ENCODE data around the gene C19orf12. TPM values are rescaled to one million over a fixed set of nuclear protein-coding genes. Genes with fewer than 3 reads are reported as not detected.

C19orf12 gene
- total RNA-seq, 1 donor from 2014 or later = 26.9 TPM

DNA sequence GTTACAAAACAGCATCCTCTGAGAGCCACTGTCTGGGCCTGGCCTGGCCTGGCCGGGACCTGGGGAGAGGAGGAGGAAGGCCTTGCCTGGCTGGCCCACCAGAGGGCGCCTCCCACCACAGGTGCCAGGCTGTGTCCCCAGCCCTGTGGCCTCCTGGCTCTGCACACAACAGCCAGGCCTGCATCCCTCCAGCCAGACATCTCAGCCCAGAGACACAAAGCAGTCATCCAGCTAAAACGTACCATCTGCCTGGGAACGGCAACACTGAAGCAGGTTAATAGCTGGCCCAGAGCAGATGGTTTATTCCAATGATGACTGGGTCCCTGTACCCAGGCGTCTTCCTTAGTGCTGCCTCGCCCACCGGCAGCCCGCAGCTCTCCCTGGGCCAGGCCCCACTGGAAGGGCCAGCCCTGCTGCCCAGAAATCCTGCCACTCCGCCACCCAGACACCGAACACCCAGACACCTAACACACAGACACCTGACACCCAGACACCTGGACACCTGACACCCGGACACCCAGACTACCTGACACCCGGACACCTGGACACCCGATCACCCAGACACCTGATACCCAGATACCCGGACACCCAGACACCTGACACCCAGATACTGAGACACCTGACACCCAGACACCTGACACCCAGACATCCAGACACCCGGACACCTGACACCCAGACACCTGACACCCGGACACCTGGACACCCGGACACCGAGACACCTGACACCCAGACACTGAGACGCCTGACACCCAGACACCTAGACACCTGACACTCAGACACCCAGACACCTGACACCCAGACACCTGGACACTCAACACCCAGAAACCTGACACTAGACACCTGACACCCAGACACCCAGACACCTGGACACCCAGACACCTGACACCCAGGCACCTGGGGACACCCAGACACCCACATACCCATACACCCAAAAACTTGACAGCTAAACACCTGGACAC, 20.1 kb downstream of the C19orf12 start:
- H3K27ac Mint-ChIP-seq = no peak overlapping the region
- H3K27me3 Mint-ChIP-seq (ENCODE audit: low read depth) = no peaks in the 10 kb centered on the region
- no peaks in the 10 kb centered on the region for H3K4me1 Mint-ChIP-seq
- no peaks in the 10 kb centered on the region for H3K9me3 Mint-ChIP-seq
- H3K36me3 Mint-ChIP-seq = no peaks in the 10 kb centered on the region
- TF ChIP-seq, protein P1, sequence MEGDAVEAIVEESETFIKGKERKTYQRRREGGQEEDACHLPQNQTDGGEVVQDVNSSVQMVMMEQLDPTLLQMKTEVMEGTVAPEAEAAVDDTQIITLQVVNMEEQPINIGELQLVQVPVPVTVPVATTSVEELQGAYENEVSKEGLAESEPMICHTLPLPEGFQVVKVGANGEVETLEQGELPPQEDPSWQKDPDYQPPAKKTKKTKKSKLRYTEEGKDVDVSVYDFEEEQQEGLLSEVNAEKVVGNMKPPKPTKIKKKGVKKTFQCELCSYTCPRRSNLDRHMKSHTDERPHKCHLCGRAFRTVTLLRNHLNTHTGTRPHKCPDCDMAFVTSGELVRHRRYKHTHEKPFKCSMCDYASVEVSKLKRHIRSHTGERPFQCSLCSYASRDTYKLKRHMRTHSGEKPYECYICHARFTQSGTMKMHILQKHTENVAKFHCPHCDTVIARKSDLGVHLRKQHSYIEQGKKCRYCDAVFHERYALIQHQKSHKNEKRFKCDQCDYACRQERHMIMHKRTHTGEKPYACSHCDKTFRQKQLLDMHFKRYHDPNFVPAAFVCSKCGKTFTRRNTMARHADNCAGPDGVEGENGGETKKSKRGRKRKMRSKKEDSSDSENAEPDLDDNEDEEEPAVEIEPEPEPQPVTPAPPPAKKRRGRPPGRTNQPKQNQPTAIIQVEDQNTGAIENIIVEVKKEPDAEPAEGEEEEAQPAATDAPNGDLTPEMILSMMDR (IDR thresholded peaks at IDR 0.05; ENCODE audit: unreplicated experiment) = peak; percentile 62
- DNase-seq (ENCODE audit: low spot score in 2 of 2, unreplicated experiment in 2 of 2) = peak in 1 of 2 experiments; percentile 74
- H3K4me3 Mint-ChIP-seq = no peak overlapping the region

DNA sequence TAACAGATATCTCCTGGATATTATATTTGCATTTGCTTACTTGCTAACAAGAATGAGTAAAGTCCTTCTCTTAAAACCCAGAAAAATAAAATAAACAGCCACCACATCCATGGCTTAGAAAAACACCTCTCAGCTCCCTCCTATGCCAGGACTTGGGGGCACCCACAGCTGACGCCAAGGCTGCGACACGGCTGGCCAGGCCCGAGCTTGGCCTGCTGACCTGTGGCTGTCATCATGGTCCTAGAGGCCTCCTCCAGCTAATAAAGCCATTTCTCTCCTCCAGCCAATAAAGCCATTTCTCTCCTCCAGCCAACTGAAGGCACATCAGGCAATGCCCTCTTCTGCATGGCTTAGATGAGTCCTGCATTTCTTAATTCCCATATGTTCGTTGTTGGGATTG, 20.9 kb downstream of the C19orf12 start:
- peaks cover 4% of the 10 kb centered on the region for H3K36me3 Mint-ChIP-seq
- H3K27me3 Mint-ChIP-seq (ENCODE audit: low read depth) = no peaks in the 10 kb centered on the region
- H3K4me3 Mint-ChIP-seq = no peak overlapping the region

GRCh38 chr19:29690842-29691241, 24.2 kb downstream of the C19orf12 start:
- Mint-ChIP-seq H3K27me3 (ENCODE audit: low read depth) (no peaks in the 10 kb centered on the region), H3K4me1 (no peaks in the 10 kb centered on the region), H3K27ac (no peak overlapping the region), H3K36me3 (peaks cover 4% of the 10 kb centered on the region), H3K4me3 (no peak overlapping the region), H3K9me3 (no peaks in the 10 kb centered on the region)
- no peak for DNase-seq (ENCODE audit: low spot score in 2 of 2, unreplicated experiment in 2 of 2)
- TF ChIP-seq, protein P1 (IDR thresholded peaks at IDR 0.05; ENCODE audit: unreplicated experiment) = no peak

More for the DNA sequence above, 20.9 kb downstream of the C19orf12 start:
- Mint-ChIP-seq H3K4me1 (no peaks in the 10 kb centered on the region), H3K27ac (no peak overlapping the region), H3K9me3 (no peaks in the 10 kb centered on the region)
- DNase-seq (ENCODE audit: low spot score in 2 of 2, unreplicated experiment in 2 of 2) = no peak
- TF ChIP-seq, protein P1 (IDR thresholded peaks at IDR 0.05; ENCODE audit: unreplicated experiment) = no peak

DNA sequence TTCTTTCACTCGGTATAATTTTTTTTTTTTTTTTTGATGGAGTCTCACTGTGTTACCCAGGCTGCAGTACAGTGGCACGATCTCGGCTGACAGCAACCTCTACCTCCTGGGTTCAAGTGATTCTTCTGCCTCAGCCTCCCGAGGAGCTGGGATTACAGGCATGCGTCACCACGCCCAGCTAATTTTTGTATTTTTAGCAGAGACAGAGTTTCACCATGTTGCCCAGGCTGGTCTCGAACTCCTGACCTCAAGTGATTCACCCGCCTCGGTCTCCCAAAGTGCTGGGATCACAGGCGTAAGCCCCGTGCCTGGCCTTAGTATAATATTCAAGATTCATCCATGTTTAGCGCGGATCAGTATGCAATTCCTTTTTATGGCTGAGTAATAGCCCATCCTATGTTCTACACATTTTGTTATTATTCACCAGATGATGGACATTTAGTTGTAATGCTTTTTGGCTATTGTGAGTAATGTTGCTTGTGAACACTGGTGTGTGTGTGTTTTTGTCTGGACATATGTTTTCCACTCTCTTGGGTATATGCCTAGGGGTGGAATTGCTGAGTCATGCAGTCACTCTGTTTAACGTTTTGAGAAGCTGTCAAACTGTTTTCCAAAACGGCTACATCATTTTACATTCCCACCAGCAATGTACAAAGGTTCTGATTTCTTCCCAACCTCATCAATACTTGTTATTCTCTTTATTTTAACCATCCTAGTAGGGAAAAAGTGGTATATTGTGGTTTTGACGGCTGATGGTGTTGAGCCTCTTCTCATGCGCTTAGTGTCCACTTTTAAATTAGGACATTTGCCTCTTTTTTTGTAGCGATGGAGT, 26.9 kb downstream of the C19orf12 start:
- no peak for DNase-seq (ENCODE audit: low spot score in 2 of 2, unreplicated experiment in 2 of 2)
- no peaks in the 10 kb centered on the region for H3K9me3 Mint-ChIP-seq
- no peak overlapping the region for H3K4me3 Mint-ChIP-seq
- peaks cover under 1% of the 10 kb centered on the region for H3K27me3 Mint-ChIP-seq (ENCODE audit: low read depth)
- H3K4me1 Mint-ChIP-seq = no peaks in the 10 kb centered on the region
- H3K27ac Mint-ChIP-seq = no peak overlapping the region
- TF ChIP-seq, protein P1 (IDR thresholded peaks at IDR 0.05; ENCODE audit: unreplicated experiment) = no peak
- H3K36me3 Mint-ChIP-seq = peaks cover 4% of the 10 kb centered on the region

DNA sequence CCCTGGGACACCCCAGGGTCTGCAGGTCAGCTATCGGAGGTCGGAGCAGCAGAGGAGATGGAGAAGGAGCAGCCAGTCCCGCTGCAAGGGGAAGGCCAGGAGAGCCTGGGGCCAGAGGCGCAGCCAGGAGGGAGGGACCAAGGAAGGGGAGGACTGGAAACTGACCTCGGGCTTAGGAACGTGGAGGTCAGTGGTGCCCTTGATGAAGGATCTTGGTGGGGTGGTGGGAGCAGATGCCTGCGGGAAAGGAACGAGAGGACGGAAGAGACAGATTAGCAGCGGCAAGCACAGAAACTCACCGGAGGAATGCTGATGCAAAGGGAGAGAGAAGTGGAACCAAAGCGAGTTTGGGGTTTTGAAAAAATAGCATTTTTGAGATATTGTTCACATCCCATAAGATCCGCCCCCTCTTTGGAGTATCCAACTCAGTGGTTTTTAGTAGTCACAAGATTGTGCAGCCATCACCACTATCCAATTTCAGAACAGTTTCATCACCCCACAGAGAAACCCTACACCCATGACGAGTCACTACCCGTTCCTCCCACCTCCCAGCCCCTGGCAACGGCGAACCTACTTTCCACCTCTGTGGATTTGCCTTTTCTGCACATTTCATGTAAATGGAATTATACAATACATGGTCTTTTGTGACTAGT, 27.7 kb downstream of the C19orf12 start:
- no peak overlapping the region for H3K4me3 Mint-ChIP-seq
- no peak for DNase-seq (ENCODE audit: low spot score in 2 of 2, unreplicated experiment in 2 of 2)
- peaks cover 4% of the 10 kb centered on the region for H3K36me3 Mint-ChIP-seq
- H3K27ac Mint-ChIP-seq = no peak overlapping the region
- H3K4me1 Mint-ChIP-seq = no peaks in the 10 kb centered on the region
- H3K9me3 Mint-ChIP-seq = no peaks in the 10 kb centered on the region
- H3K27me3 Mint-ChIP-seq (ENCODE audit: low read depth) = peaks cover 2% of the 10 kb centered on the region
- TF ChIP-seq, protein P1 (IDR thresholded peaks at IDR 0.05; ENCODE audit: unreplicated experiment) = no peak
